Measurements from ENCODE around the gene SIAH1.
"Not testable (repeated sequence)": the region's sequence is repeated elsewhere in the genome, so short reads cannot be mapped to it uniquely, and the experiment has no call there.

The SIAH1 gene

DNA sequence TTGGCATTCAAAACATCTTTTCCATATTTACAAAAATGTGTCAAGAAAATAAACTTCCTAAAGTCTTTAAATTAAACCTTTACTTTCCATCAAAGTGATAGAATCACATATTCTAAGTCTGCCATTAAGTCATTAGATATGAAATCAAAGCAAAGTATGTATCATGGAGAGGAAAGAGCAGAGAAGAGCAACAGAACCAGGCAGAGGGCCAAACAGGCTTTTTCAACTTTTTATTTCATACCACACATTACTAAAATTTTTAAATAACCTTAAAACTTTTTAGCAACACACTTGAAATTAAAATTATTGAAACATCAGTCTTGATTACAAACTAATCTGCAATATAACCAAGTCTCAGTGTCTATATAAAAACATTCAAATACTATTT, 13.8 kb downstream of the SIAH1 start:
- TF ChIP-seq KLF1 (tag by site-specific recombination; IDR thresholded peaks at IDR 0.05) (no peak), ZNF121 (tag by site-specific recombination; IDR thresholded peaks at IDR 0.05) (no peak), KLF10 (tag by site-specific recombination; IDR thresholded peaks at IDR 0.05) (no peak), ZNF830 (tag by site-specific recombination; IDR thresholded peaks at IDR 0.05; ENCODE audit: low read depth) (no peak), ZNF138 (tag by site-specific recombination; IDR thresholded peaks at IDR 0.05; ENCODE audit: borderline replicate concordance) (no peak), ZNF548 (tag by site-specific recombination; IDR thresholded peaks at IDR 0.05) (no peak), ZNF530 (tag by site-specific recombination; IDR thresholded peaks at IDR 0.05; ENCODE audit: low read depth) (no peak), ZFP41 (tag by site-specific recombination; IDR thresholded peaks at IDR 0.05; ENCODE audit: borderline replicate concordance) (no peak), ZNF2 (tag by site-specific recombination; IDR thresholded peaks at IDR 0.05) (no peak), ZNF654 (tag by site-specific recombination; IDR thresholded peaks at IDR 0.05; ENCODE audit: low read depth) (no peak), REPIN1 (tag by site-specific recombination; IDR thresholded peaks at IDR 0.05; ENCODE audit: low read depth) (no peak), ZEB2 (tag by site-specific recombination; IDR thresholded peaks at IDR 0.05) (no peak), SETDB1 (IDR thresholded peaks at IDR 0.05; ENCODE audit: insufficient read length, low read length) (no peak), ZNF391 (tag by site-specific recombination; IDR thresholded peaks at IDR 0.05; ENCODE audit: borderline replicate concordance, low read depth) (no peak)
- TF ChIP-seq, protein P1, sequence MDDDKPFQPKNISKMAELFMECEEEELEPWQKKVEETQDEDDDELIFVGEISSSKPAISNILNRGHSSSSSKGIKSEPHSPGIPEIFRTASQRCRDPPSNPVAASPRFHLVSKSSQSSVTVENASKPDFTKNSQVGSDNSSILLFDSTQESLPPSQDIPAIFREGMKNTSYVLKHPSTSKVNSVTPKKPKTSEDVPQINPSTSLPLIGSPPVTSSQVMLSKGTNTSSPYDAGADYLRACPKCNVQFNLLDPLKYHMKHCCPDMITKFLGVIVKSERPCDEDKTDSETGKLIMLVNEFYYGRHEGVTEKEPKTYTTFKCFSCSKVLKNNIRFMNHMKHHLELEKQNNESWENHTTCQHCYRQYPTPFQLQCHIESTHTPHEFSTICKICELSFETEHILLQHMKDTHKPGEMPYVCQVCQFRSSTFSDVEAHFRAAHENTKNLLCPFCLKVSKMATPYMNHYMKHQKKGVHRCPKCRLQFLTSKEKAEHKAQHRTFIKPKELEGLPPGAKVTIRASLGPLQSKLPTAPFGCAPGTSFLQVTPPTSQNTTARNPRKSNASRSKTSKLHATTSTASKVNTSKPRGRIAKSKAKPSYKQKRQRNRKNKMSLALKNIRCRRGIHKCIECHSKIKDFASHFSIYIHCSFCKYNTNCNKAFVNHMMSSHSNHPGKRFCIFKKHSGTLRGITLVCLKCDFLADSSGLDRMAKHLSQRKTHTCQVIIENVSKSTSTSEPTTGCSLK (tag by site-specific recombination; IDR thresholded peaks at IDR 0.05), result no peak
- TF ChIP-seq, protein P2, sequence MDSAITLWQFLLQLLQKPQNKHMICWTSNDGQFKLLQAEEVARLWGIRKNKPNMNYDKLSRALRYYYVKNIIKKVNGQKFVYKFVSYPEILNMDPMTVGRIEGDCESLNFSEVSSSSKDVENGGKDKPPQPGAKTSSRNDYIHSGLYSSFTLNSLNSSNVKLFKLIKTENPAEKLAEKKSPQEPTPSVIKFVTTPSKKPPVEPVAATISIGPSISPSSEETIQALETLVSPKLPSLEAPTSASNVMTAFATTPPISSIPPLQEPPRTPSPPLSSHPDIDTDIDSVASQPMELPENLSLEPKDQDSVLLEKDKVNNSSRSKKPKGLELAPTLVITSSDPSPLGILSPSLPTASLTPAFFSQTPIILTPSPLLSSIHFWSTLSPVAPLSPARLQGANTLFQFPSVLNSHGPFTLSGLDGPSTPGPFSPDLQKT (IDR thresholded peaks at IDR 0.05; ENCODE audit: borderline replicate concordance, low read depth, low read length), result no peak
- TF ChIP-seq, protein P3, sequence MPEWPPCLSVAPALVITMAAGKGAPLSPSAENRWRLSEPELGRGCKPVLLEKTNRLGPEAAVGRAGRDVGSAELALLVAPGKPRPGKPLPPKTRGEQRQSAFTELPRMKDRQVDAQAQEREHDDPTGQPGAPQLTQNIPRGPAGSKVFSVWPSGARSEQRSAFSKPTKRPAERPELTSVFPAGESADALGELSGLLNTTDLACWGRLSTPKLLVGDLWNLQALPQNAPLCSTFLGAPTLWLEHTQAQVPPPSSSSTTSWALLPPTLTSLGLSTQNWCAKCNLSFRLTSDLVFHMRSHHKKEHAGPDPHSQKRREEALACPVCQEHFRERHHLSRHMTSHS (tag by site-specific recombination; IDR thresholded peaks at IDR 0.05), result no peak
- TF ChIP-seq, protein P4, sequence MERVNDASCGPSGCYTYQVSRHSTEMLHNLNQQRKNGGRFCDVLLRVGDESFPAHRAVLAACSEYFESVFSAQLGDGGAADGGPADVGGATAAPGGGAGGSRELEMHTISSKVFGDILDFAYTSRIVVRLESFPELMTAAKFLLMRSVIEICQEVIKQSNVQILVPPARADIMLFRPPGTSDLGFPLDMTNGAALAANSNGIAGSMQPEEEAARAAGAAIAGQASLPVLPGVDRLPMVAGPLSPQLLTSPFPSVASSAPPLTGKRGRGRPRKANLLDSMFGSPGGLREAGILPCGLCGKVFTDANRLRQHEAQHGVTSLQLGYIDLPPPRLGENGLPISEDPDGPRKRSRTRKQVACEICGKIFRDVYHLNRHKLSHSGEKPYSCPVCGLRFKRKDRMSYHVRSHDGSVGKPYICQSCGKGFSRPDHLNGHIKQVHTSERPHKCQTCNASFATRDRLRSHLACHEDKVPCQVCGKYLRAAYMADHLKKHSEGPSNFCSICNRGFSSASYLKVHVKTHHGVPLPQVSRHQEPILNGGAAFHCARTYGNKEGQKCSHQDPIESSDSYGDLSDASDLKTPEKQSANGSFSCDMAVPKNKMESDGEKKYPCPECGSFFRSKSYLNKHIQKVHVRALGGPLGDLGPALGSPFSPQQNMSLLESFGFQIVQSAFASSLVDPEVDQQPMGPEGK (tag by site-specific recombination; IDR thresholded peaks at IDR 0.05), result no peak
- no peak overlapping the region for H3K27ac ChIP-seq (ENCODE audit: extremely low read depth, low read depth, low read length)
- CTCF ChIA-PET, result no interaction called here
- peaks cover 46% of the 10 kb centered on the region for H3K4me1 ChIP-seq (ENCODE audit: control insufficient read depth, insufficient read depth, low read length)
- no peaks in the 10 kb centered on the region for H3K9me3 ChIP-seq (ENCODE audit: control insufficient read depth, insufficient read depth, low read depth, low read length)
- no peak overlapping the region for H3K4me3 ChIP-seq (ENCODE audit: low read depth, low read length)
- H3K36me3 ChIP-seq (ENCODE audit: control insufficient read depth in 2 of 2, insufficient read depth in 1 of 2, low read length in 2 of 2), result no peaks in the 10 kb centered on the region
- POLR2A ChIA-PET, result no interaction called here

DNA sequence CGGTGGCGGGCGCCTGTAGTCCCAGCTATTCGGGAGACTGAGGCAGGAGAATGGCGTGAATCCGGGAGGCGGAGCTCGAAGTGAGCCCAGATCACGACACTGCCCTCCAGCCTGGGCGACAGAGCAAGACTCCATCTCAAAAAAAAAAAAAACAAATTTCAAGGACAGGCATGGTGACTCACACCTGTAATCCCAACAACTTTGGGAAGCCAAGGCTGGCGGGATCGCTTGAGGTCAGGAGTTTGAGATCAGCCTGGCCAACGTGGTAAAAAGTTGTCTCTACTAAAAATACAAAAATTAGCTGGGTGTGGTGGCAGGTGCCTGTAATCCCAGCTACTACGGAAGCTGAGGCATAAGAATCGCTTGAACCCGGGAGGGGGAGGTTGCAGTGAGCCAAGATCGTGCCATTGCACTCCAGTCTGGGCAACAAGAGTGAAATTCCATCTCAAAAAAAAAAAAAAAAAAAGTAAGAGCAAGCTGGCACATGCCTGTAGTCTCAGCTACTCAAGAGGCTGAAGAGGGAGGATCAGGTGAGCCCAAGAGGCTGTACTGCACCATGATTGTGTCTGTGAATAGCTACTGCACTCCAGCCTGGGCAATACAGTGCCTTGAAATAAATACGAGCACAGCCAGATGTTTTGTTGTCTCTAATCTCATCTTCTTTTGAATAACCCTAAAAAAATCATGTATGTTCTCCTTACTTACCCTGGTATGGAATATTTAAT, 14.4 kb downstream of the SIAH1 start:
- peaks cover 46% of the 10 kb centered on the region for H3K4me1 ChIP-seq (ENCODE audit: control insufficient read depth, insufficient read depth, low read length)
- H3K27ac ChIP-seq (ENCODE audit: extremely low read depth, low read depth, low read length); CTCF ChIA-PET; H3K9me3 ChIP-seq (ENCODE audit: control insufficient read depth, insufficient read depth, low read depth, low read length); H3K36me3 ChIP-seq (ENCODE audit: control insufficient read depth in 2 of 2, insufficient read depth in 1 of 2, low read length in 2 of 2); H3K4me3 ChIP-seq (ENCODE audit: low read depth, low read length): not testable (repeated sequence)
- TF ChIP-seq OSR2 (tag by site-specific recombination; IDR thresholded peaks at IDR 0.05), result peak; percentile 83
- TF ChIP-seq, protein P5, sequence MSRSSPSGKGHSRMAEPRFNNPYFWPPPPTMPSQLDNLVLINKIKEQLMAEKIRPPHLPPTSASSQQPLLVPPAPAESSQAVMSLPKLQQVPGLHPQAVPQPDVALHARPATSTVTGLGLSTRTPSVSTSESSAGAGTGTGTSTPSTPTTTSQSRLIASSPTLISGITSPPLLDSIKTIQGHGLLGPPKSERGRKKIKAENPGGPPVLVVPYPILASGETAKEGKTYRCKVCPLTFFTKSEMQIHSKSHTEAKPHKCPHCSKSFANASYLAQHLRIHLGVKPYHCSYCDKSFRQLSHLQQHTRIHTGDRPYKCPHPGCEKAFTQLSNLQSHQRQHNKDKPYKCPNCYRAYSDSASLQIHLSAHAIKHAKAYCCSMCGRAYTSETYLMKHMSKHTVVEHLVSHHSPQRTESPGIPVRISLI (tag by site-specific recombination; IDR thresholded peaks at IDR 0.05), result 0 out of 2 replicates have a peak, but pooled peaks have one; percentile 47
- TF ChIP-seq, protein P6, sequence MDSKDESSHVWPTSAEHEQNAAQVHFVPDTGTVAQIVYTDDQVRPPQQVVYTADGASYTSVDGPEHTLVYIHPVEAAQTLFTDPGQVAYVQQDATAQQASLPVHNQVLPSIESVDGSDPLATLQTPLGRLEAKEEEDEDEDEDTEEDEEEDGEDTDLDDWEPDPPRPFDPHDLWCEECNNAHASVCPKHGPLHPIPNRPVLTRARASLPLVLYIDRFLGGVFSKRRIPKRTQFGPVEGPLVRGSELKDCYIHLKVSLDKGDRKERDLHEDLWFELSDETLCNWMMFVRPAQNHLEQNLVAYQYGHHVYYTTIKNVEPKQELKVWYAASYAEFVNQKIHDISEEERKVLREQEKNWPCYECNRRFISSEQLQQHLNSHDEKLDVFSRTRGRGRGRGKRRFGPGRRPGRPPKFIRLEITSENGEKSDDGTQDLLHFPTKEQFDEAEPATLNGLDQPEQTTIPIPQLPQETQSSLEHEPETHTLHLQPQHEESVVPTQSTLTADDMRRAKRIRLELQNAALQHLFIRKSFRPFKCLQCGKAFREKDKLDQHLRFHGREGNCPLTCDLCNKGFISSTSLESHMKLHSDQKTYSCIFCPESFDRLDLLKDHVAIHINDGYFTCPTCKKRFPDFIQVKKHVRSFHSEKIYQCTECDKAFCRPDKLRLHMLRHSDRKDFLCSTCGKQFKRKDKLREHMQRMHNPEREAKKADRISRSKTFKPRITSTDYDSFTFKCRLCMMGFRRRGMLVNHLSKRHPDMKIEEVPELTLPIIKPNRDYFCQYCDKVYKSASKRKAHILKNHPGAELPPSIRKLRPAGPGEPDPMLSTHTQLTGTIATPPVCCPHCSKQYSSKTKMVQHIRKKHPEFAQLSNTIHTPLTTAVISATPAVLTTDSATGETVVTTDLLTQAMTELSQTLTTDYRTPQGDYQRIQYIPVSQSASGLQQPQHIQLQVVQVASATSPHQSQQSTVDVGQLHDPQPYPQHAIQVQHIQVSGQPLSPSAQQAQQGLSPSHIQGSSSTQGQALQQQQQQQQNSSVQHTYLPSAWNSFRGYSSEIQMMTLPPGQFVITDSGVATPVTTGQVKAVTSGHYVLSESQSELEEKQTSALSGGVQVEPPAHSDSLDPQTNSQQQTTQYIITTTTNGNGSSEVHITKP (tag by site-specific recombination; IDR thresholded peaks at IDR 0.05), result peak; percentile 33; the same call in 1 of the 2 replicates
- POLR2A ChIA-PET, result interaction anchor here (1.3 kb wide), 1 partner anchor 9 kb away, joined by 3 read pairs; no protein-coding TSS in a partner anchor
